Activated naive CD4-positive, alpha-beta T cell treated with anti-CD3 and anti-CD28 coated beads, Interleukin-2, amount 50 U/mL, for 24 hours (primary cell): Measurements from ENCODE around the gene GPC6.

Source experiments
- H3K27ac Mint-ChIP-seq: one replicate; pipeline ENCODE4 v1.8.0; 2021; ENCODE audit warnings: mild to moderate bottlenecking, mixed read lengths
- H3K27me3 Mint-ChIP-seq: one replicate; pipeline ENCODE4 v1.8.0; 2021; ENCODE audit warnings: mixed read lengths
- H3K36me3 Mint-ChIP-seq: one replicate; pipeline ENCODE4 v1.8.0; 2021; ENCODE audit warnings: mixed read lengths
- H3K4me1 Mint-ChIP-seq: one replicate; pipeline ENCODE4 v1.8.0; 2021; ENCODE audit warnings: mixed read lengths
- H3K4me3 Mint-ChIP-seq: one replicate; pipeline ENCODE4 v1.8.0; 2021; ENCODE audit warnings: mild to moderate bottlenecking, mixed read lengths
- H3K9me3 Mint-ChIP-seq: one replicate; pipeline ENCODE4 v1.8.0; 2021; ENCODE audit warnings: mixed read lengths

Gene GPC6

GRCh38 chr13:93762708-93763426 lies 536.3 kb downstream of the GPC6 start:
- Mint-ChIP-seq H3K4me3 (no peak overlapping the region), H3K36me3 (no peaks in the 10 kb centered on the region), H3K4me1 (no peaks in the 10 kb centered on the region), H3K9me3 (peaks cover 4% of the 10 kb centered on the region), H3K27ac (no peak overlapping the region), H3K27me3 (no peaks in the 10 kb centered on the region)

GRCh38 chr13:93765062-93765461 lies 538.5 kb downstream of the GPC6 start:
- no peaks in the 10 kb centered on the region for H3K36me3 Mint-ChIP-seq
- no peak overlapping the region for H3K4me3 Mint-ChIP-seq
- H3K27ac Mint-ChIP-seq, result no peak overlapping the region
- H3K4me1 Mint-ChIP-seq, result no peaks in the 10 kb centered on the region
- H3K27me3 Mint-ChIP-seq, result no peaks in the 10 kb centered on the region
- H3K9me3 Mint-ChIP-seq, result peaks cover 4% of the 10 kb centered on the region

- Mint-ChIP-seq H3K4me3 (no peak overlapping the region), H3K9me3 (peaks cover 4% of the 10 kb centered on the region), H3K27ac (no peak overlapping the region), H3K27me3 (no peaks in the 10 kb centered on the region), H3K36me3 (no peaks in the 10 kb centered on the region), H3K4me1 (no peaks in the 10 kb centered on the region)
These were observed 539.2 kb downstream of the GPC6 start for GRCh38 chr13:93765811-93766210.

GRCh38 chr13:93766719-93767118 lies 540.1 kb downstream of the GPC6 start:
- Mint-ChIP-seq H3K4me1 (no peaks in the 10 kb centered on the region), H3K27me3 (no peaks in the 10 kb centered on the region), H3K4me3 (no peak overlapping the region), H3K27ac (no peak overlapping the region), H3K36me3 (no peaks in the 10 kb centered on the region), H3K9me3 (peaks cover 4% of the 10 kb centered on the region)

GRCh38 chr13:93767180-93767916 lies 540.7 kb downstream of the GPC6 start:
- no peaks in the 10 kb centered on the region for H3K27me3 Mint-ChIP-seq
- H3K9me3 Mint-ChIP-seq, result peaks cover 4% of the 10 kb centered on the region
- H3K4me3 Mint-ChIP-seq, result no peak overlapping the region
- no peaks in the 10 kb centered on the region for H3K36me3 Mint-ChIP-seq
- no peaks in the 10 kb centered on the region for H3K4me1 Mint-ChIP-seq
- H3K27ac Mint-ChIP-seq, result no peak overlapping the region

- no peaks in the 10 kb centered on the region for H3K4me1 Mint-ChIP-seq
- H3K9me3 Mint-ChIP-seq, result peaks cover 4% of the 10 kb centered on the region
- no peak overlapping the region for H3K4me3 Mint-ChIP-seq
- no peak overlapping the region for H3K27ac Mint-ChIP-seq
- no peaks in the 10 kb centered on the region for H3K36me3 Mint-ChIP-seq
- H3K27me3 Mint-ChIP-seq, result no peaks in the 10 kb centered on the region
These were observed 541.4 kb downstream of the GPC6 start for GRCh38 chr13:93767917-93768409.

- Mint-ChIP-seq H3K4me1 (no peaks in the 10 kb centered on the region), H3K27ac (no peak overlapping the region), H3K4me3 (no peak overlapping the region), H3K27me3 (no peaks in the 10 kb centered on the region), H3K9me3 (no peaks in the 10 kb centered on the region), H3K36me3 (no peaks in the 10 kb centered on the region)
These were observed 542.5 kb downstream of the GPC6 start for GRCh38 chr13:93769101-93769500.

GRCh38 chr13:93769607-93770006 lies 543.0 kb downstream of the GPC6 start:
- Mint-ChIP-seq H3K4me3 (no peak overlapping the region), H3K4me1 (no peaks in the 10 kb centered on the region), H3K9me3 (no peaks in the 10 kb centered on the region), H3K27me3 (peaks cover under 1% of the 10 kb centered on the region), H3K36me3 (no peaks in the 10 kb centered on the region), H3K27ac (no peak overlapping the region)

- no peak overlapping the region for H3K27ac Mint-ChIP-seq
- no peaks in the 10 kb centered on the region for H3K4me1 Mint-ChIP-seq
- peaks cover 2% of the 10 kb centered on the region for H3K27me3 Mint-ChIP-seq
- no peak overlapping the region for H3K4me3 Mint-ChIP-seq
- H3K36me3 Mint-ChIP-seq, result no peaks in the 10 kb centered on the region
- no peaks in the 10 kb centered on the region for H3K9me3 Mint-ChIP-seq
These were observed 544.6 kb downstream of the GPC6 start for GRCh38 chr13:93771227-93771626.

- Mint-ChIP-seq H3K27ac (no peak overlapping the region), H3K36me3 (no peaks in the 10 kb centered on the region), H3K9me3 (no peaks in the 10 kb centered on the region), H3K4me1 (no peaks in the 10 kb centered on the region), H3K4me3 (no peak overlapping the region), H3K27me3 (peaks cover 2% of the 10 kb centered on the region)
These were observed 545.2 kb downstream of the GPC6 start for GRCh38 chr13:93771782-93772181.

- Mint-ChIP-seq H3K27me3 (peaks cover 2% of the 10 kb centered on the region), H3K4me3 (no peak overlapping the region), H3K4me1 (no peaks in the 10 kb centered on the region), H3K36me3 (no peaks in the 10 kb centered on the region), H3K9me3 (no peaks in the 10 kb centered on the region), H3K27ac (no peak overlapping the region)
These were observed 547.9 kb downstream of the GPC6 start for GRCh38 chr13:93774506-93774905.

GRCh38 chr13:93775027-93775426 lies 548.4 kb downstream of the GPC6 start:
- no peak overlapping the region for H3K4me3 Mint-ChIP-seq
- H3K27me3 Mint-ChIP-seq, result peaks cover 2% of the 10 kb centered on the region
- no peaks in the 10 kb centered on the region for H3K4me1 Mint-ChIP-seq
- H3K36me3 Mint-ChIP-seq, result no peaks in the 10 kb centered on the region
- no peak overlapping the region for H3K27ac Mint-ChIP-seq
- no peaks in the 10 kb centered on the region for H3K9me3 Mint-ChIP-seq

GRCh38 chr13:93775507-93776108 lies 549.0 kb downstream of the GPC6 start:
- Mint-ChIP-seq H3K9me3 (no peaks in the 10 kb centered on the region), H3K27ac (no peak overlapping the region), H3K36me3 (no peaks in the 10 kb centered on the region), H3K27me3 (peaks cover 2% of the 10 kb centered on the region), H3K4me1 (no peaks in the 10 kb centered on the region), H3K4me3 (no peak overlapping the region)

GRCh38 chr13:93776936-93777335 lies 550.3 kb downstream of the GPC6 start:
- H3K4me3 Mint-ChIP-seq, result no peak overlapping the region
- peaks cover 2% of the 10 kb centered on the region for H3K27me3 Mint-ChIP-seq
- H3K4me1 Mint-ChIP-seq, result no peaks in the 10 kb centered on the region
- H3K27ac Mint-ChIP-seq, result no peak overlapping the region
- no peaks in the 10 kb centered on the region for H3K9me3 Mint-ChIP-seq
- H3K36me3 Mint-ChIP-seq, result no peaks in the 10 kb centered on the region

GRCh38 chr13:93777504-93777903 lies 550.9 kb downstream of the GPC6 start:
- H3K27ac Mint-ChIP-seq, result no peak overlapping the region
- H3K36me3 Mint-ChIP-seq, result no peaks in the 10 kb centered on the region
- no peak overlapping the region for H3K4me3 Mint-ChIP-seq
- peaks cover 2% of the 10 kb centered on the region for H3K27me3 Mint-ChIP-seq
- no peaks in the 10 kb centered on the region for H3K9me3 Mint-ChIP-seq
- H3K4me1 Mint-ChIP-seq, result no peaks in the 10 kb centered on the region

GRCh38 chr13:93778548-93778947 lies 551.9 kb downstream of the GPC6 start:
- H3K4me1 Mint-ChIP-seq, result no peaks in the 10 kb centered on the region
- H3K36me3 Mint-ChIP-seq, result no peaks in the 10 kb centered on the region
- peaks cover 2% of the 10 kb centered on the region for H3K27me3 Mint-ChIP-seq
- H3K4me3 Mint-ChIP-seq, result no peak overlapping the region
- no peak overlapping the region for H3K27ac Mint-ChIP-seq
- H3K9me3 Mint-ChIP-seq, result no peaks in the 10 kb centered on the region
